ENCODE data around the gene OSBPL8. TPM values are rescaled to one million over a fixed set of nuclear protein-coding genes. Genes with fewer than 3 reads are reported as not detected.

Gene OSBPL8
- total and polyA plus RNA-seq, 11 donors = 4.5 to 58.7 (median 43.7) TPM

DNA sequence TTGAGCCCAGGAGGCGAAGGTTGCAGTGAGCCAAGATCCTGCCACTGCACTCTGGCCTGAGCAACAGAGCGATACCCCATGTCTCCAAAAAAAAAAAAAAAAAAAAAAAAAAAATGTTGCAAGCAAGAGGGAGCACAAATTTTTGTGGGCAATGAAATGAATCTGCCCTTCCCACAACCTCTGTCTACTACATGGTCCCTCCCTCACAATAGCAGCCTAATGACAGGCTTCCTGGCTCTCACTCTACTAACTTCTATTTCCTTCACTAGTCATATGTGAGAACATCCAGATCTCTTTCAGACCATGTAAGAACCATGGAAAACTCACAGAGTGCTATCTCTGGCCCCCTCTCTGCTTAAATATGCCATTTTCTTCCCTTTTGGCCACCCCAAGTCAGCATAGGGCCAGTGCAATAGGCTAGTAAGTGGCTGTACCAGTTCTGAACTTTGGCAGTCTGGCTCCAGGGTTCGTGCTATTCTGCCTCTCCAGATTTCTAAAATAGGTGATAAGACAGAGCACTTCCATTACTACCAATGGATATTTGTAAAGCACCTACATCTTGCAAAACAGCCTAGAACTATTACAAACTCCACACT is 7.1 kb downstream of the OSBPL8 start:
- no peaks in the 10 kb centered on the region for H3K36me3 ChIP-seq
- no peak for DNase-seq
- no peaks in the 10 kb centered on the region for H3K27me3 ChIP-seq
- no peak for TF ChIP-seq POLR2A (IDR thresholded peaks at IDR 0.05)
- TF ChIP-seq, protein P1, sequence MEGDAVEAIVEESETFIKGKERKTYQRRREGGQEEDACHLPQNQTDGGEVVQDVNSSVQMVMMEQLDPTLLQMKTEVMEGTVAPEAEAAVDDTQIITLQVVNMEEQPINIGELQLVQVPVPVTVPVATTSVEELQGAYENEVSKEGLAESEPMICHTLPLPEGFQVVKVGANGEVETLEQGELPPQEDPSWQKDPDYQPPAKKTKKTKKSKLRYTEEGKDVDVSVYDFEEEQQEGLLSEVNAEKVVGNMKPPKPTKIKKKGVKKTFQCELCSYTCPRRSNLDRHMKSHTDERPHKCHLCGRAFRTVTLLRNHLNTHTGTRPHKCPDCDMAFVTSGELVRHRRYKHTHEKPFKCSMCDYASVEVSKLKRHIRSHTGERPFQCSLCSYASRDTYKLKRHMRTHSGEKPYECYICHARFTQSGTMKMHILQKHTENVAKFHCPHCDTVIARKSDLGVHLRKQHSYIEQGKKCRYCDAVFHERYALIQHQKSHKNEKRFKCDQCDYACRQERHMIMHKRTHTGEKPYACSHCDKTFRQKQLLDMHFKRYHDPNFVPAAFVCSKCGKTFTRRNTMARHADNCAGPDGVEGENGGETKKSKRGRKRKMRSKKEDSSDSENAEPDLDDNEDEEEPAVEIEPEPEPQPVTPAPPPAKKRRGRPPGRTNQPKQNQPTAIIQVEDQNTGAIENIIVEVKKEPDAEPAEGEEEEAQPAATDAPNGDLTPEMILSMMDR (IDR thresholded peaks at IDR 0.05) = no peak
- WGBS, 4 donors = 76 to 84% (median 80%) methylated on average over 3 of the region's 3 CpGs
- intact Hi-C loops (cut with DNase I) = loop anchor here in 5 of 10 donors (10.0 kb wide), 5 partner anchors 88 to 468 kb away; partner anchors contain the start of genes NAP1L1 (in 2 of the 5) and BBS10 (in 1 of the 5)
- peak overlapping the region in 2 of 12 donors; percentile 16 to 18 for H3K27ac ChIP-seq
- peaks cover 0 to 98% (median 57%) of the 10 kb centered on the region in 12 donors for H3K4me1 ChIP-seq
- H3K9me3 ChIP-seq = no peaks in the 10 kb centered on the region
- H3K4me3 ChIP-seq = no peak overlapping the region
- peak; percentile 50 to 76 (median 58) for ATAC-seq

DNA sequence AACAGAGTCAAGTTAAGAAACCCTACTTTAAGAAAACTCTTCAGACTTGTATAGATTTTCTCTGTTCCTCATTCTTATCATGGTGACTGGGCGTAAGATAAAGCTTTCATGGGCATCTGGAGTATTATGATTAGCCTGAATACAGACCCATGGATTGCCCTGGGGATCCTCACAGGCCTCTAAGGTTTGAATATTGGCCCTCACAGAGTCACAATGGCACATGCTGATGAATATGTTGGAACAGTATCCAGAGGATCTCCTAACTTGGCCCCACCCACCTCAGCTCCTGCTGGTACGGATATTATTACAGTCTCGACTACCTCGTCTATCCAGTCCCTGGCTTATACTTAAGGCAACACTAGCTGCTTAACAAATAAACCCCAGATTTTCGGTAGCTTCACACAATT is 8.1 kb downstream of the OSBPL8 start:
- H3K27ac ChIP-seq = no peak overlapping the region
- H3K4me1 ChIP-seq = peaks cover 0 to 96% (median 56%) of the 10 kb centered on the region in 12 donors
- H3K27me3 ChIP-seq = no peaks in the 10 kb centered on the region
- DNase-seq (no peak), ATAC-seq (no peak)
- no peak for TF ChIP-seq POLR2A (IDR thresholded peaks at IDR 0.05)
- TF ChIP-seq, protein P1 (IDR thresholded peaks at IDR 0.05) = no peak
- 85 to 89% (median 87%) methylated on average over 5 of the region's 5 CpGs for WGBS, 4 donors
- intact Hi-C loops (cut with DNase I) = loop anchor here in 5 of 10 donors (10.0 kb wide), 5 partner anchors 87 to 467 kb away; partner anchors contain the start of genes NAP1L1 (in 2 of the 5) and BBS10 (in 1 of the 5)
- no peaks in the 10 kb centered on the region for H3K36me3 ChIP-seq
- no peak overlapping the region for H3K4me3 ChIP-seq
- no peaks in the 10 kb centered on the region for H3K9me3 ChIP-seq

DNA sequence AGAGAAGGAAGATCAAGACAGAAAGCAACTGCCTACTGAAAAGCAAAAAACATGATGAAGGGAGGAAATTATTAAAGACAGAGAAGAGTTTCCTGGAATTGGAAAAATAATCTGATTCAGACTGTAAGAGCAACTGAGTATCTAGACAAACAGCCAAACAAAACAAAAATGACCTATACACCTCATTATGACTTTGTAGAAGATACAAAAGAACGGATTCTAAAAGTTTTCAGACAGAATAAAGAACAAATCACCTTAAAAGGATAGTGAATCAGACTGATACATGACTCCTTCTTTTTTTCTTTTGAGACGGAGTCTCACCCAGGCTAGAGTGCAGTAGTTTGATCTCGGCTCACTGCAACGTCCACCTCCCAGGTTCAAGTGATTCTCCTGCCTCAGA is 10.4 kb downstream of the OSBPL8 start:
- Histone ChIP-seq H3K27ac (peak overlapping the region in 1 of 12 donors; percentile 17), H3K4me1 (peaks cover 0 to 88% (median 46%) of the 10 kb centered on the region in 12 donors), H3K27me3 (no peaks in the 10 kb centered on the region), H3K4me3 (no peak overlapping the region), H3K9me3 (no peaks in the 10 kb centered on the region), H3K36me3 (no peaks in the 10 kb centered on the region)
- TF ChIP-seq, protein P1 (IDR thresholded peaks at IDR 0.05) = no peak
- TF ChIP-seq POLR2A (IDR thresholded peaks at IDR 0.05) = no peak
- intact Hi-C loops (cut with DNase I) = no loop called here
- DNase-seq = no peak
- WGBS, 4 donors = 69 to 82% (median 78%) methylated on average over 4 of the region's 4 CpGs
- no peak for ATAC-seq

DNA sequence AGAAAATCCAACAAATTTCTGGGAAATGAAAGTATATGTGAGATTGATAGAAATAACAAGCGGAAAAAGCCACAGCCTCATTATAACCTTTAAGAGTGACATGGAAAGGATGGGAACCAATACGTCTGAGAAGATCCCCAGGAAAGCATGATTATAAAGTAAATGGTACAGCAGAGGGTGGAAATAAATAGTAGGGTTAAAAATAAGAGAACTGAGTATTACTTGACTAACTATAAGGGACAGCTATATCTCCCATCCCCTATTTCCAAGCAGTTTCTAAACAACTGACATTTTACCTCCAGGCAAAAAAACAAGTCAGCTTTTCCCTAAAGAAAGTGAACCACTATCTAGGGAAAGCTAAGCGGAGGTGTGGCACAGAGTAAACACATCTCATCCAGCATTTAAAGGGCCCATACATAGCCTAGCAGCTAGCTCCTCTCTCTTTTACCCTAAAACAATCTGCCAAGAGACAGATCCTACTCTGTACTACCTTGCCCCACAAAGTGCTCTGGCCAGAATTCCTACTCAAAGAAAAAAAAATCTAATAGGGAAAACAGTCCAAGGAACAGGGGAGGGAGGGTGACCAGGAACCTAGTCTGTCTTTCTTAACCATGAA is 11.2 kb downstream of the OSBPL8 start:
- TF ChIP-seq, protein P1 (IDR thresholded peaks at IDR 0.05) = no peak
- Histone ChIP-seq H3K4me3 (no peak overlapping the region), H3K27ac (peak overlapping the region in 1 of 12 donors; percentile 17), H3K36me3 (no peaks in the 10 kb centered on the region), H3K9me3 (no peaks in the 10 kb centered on the region), H3K4me1 (peaks cover 0 to 82% (median 41%) of the 10 kb centered on the region in 12 donors), H3K27me3 (no peaks in the 10 kb centered on the region)
- no peak for ATAC-seq
- no peak for DNase-seq
- WGBS, 4 donors = 73 to 85% (median 80%) methylated on average over 3 of the region's 3 CpGs
- intact Hi-C loops (cut with DNase I) = no loop called here
